22Rv1 (cell line): ENCODE data around the gene TIMM13.
A peak's percentile ranks its signal among the peaks of the same experiment; 100 is the strongest.

Source experiments
- ZFX ChIP-seq: fragments of 450-650 bp; IDR thresholded peaks from 2 replicates; pipeline ENCODE4 v1.6.1; 2017; ENCODE audit warnings: antibody characterized with exemption, borderline replicate concordance
- TF ChIP-seq, protein P1 (sequence below): fragments of 450-650 bp; IDR thresholded peaks from 2 replicates; pipeline ENCODE4 v1.5.1; 2017; ENCODE audit warnings: mild to moderate bottlenecking

DNA sequence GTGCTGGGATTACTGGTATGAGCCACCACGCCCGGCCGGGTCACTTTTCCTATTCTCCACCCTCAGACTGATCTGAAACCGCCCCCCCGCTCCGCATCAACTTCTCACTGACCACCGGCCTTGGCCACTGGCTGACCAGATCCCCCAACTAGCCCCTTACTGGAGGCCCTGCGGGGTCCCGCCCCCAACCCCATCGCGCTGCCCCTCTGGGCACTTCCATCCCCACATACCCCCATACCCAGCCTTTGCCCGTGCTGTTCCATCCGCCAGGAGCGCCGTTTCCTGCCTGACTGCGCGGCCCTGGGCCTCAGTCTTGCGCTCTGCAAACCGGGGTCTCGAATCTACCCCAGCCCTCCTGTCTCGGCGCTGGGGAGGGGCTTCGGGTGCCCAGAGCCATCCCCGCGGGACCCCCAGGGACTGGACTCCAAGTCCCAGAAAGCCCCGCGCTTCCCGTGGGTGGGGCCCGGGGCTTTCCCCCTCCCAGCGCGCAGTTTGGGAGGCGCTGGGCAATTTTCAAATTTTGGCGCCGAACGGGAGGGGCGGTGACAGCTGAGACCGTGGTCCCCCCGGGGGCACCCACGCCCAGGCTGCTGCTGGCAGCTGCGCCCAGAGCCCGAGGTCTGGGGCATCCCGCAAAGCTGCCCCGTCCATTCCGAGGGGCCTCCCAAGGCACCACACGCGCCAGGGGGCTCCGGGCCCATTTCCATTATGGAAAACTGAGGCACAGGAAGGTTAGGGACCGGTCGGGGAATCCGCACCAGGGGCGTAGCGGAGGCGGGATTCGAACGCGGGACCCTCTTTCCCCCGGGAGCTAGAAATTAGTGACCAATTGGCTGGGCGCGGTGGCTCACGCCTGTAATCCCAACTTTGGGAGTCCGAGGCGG, 34.6 kb upstream of the TIMM13 start:
- TF ChIP-seq, protein P1, sequence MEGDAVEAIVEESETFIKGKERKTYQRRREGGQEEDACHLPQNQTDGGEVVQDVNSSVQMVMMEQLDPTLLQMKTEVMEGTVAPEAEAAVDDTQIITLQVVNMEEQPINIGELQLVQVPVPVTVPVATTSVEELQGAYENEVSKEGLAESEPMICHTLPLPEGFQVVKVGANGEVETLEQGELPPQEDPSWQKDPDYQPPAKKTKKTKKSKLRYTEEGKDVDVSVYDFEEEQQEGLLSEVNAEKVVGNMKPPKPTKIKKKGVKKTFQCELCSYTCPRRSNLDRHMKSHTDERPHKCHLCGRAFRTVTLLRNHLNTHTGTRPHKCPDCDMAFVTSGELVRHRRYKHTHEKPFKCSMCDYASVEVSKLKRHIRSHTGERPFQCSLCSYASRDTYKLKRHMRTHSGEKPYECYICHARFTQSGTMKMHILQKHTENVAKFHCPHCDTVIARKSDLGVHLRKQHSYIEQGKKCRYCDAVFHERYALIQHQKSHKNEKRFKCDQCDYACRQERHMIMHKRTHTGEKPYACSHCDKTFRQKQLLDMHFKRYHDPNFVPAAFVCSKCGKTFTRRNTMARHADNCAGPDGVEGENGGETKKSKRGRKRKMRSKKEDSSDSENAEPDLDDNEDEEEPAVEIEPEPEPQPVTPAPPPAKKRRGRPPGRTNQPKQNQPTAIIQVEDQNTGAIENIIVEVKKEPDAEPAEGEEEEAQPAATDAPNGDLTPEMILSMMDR: peak; percentile 44
- TF ChIP-seq ZFX: no peak
